Esophagus squamous epithelium (tissue), 5 donors: Measurements from ENCODE around the gene PROSER2. TPM values are rescaled to one million over a fixed set of nuclear protein-coding genes. Genes with fewer than 3 reads are reported as not detected.
A peak's percentile ranks its signal among the peaks of the same experiment; 100 is the strongest.

ENCODE experiments used
- DNase-seq: peaks from one replicate; lab custom pipeline; 2025; lab: John Stamatoyannopoulos, UW
- H3K27ac ChIP-seq, 4 donors: fragments of 200-600 bp; sonication (generic); one replicate each; pipeline ENCODE4 v1.5.1; 2016 to 2019; ENCODE audit warnings: mild to moderate bottlenecking in 1 of 4
- H3K27me3 ChIP-seq, 4 donors: fragments of 200-600 bp; sonication (generic); 1 replicate in 3 of 4; 2 replicates in 1 of 4; pipeline versions ENCODE4 v1.5.1 to v1.6.0; 2017 to 2021; ENCODE audit warnings: antibody characterized with exemption in 1 of 4
- H3K36me3 ChIP-seq, 3 donors: fragments of 200-600 bp; sonication (generic); one replicate each; pipeline ENCODE4 v1.5.1; 2016 to 2019
- H3K4me1 ChIP-seq, 3 donors: fragments of 200-600 bp; sonication (generic); one replicate each; pipeline ENCODE4 v1.5.1; 2017 to 2019
- H3K4me3 ChIP-seq, 4 donors: fragments of 200-600 bp; sonication (generic); 1 replicate in 3 of 4; 2 replicates in 1 of 4; pipeline ENCODE4 v1.5.1; 2016 to 2019; ENCODE audit warnings: mild to moderate bottlenecking in 2 of 4, moderate library complexity in 1 of 4
- H3K9me3 ChIP-seq, 3 donors: fragments of 200-600 bp; sonication (generic); one replicate each; pipeline ENCODE4 v1.5.1; 2016 to 2019
- POLR2A ChIP-seq, 4 donors: fragments of 450-650 bp; IDR thresholded peaks; one replicate each; pipeline ENCODE4 v1.6.1; 2017; ENCODE audit warnings: antibody characterized with exemption in 4 of 4, mild to moderate bottlenecking in 4 of 4, moderate library complexity in 3 of 4
- WGBS, 2 donors: methylation state at CpG; one replicate each; pipeline ENCODE4 v1.1.5; 2018; 5-methylcytosine and 5-hydroxymethylcytosine counted together
- intact Hi-C: fragments of 100-400 bp; cut with DNase I; formaldehyde crosslinking; loops from one replicate; pipeline ENCODE4 v1.15.0; 2022
- total RNA-seq, 4 donors: library from RNA; depleted of rRNA; stranded (reverse); fragments of >200 nt; gene quantifications; one replicate each; pipeline ENCODE4 v1.1.0, GENCODE V29; 2016
- TF ChIP-seq, protein P1 (sequence below), 6 experiments: fragments of 450-650 bp in 4 of 6; fragments of 200-600 bp in 2 of 6; sonication (generic) in 2 of 6; IDR thresholded peaks; one replicate each; pipeline ENCODE4 v1.5.1; 2016 to 2019; ENCODE audit warnings: antibody characterized with exemption in 6 of 6, mild to moderate bottlenecking in 4 of 6, moderate library complexity in 4 of 6
- donor health status: DM: yes; HTN: yes; CAD: no.

The PROSER2 gene
- total RNA-seq, 4 donors from 2014 or later = 6.4 to 15.5 (median 11.1) TPM

DNA sequence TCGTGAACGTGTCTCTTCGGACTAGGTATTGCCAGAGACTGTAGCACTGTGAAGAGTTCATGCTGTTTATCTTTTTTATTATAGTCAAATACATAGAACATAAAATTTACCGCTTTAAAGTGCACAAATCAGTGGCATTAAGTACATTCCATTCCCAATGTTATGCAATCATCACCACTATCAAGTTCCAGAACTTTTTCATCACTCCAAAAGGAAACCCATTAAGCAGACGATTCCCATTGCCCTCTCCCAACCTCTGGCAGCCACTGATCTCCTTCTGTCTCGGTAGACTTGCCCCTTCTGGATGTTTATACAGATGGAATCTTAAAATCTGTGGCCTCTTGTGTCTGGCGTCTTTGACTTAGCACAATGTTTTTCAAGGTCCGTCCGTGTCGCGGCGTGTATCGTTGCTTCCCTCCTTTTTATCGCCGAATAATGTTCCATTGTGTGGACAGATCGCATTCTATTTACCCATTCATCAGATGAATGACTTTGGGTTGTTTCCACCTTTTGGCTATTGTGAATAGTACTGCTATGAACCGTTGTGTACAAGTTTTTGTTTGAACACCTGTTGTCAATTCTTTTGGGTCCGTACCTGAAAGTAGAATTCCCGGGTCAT lies 2.7 kb downstream of the PROSER2 start:
- H3K9me3 ChIP-seq = no peaks in the 10 kb centered on the region
- 76 to 81% methylated on average over 19 of the region's 19 CpGs for WGBS, 2 donors
- H3K4me3 ChIP-seq = peak overlapping the region in 1 of 4 donors; percentile 98
- no peak overlapping the region for H3K27ac ChIP-seq
- intact Hi-C loops = no loop called here
- H3K27me3 ChIP-seq = peaks cover 0 to 12% (median 0%) of the 10 kb centered on the region in 4 donors
- H3K36me3 ChIP-seq = no peaks in the 10 kb centered on the region
- DNase-seq = no peak
- peaks cover 3 to 56% (median 11%) of the 10 kb centered on the region in 3 donors for H3K4me1 ChIP-seq
- TF ChIP-seq POLR2A (IDR thresholded peaks at IDR 0.05) = no peak
- TF ChIP-seq, protein P1, sequence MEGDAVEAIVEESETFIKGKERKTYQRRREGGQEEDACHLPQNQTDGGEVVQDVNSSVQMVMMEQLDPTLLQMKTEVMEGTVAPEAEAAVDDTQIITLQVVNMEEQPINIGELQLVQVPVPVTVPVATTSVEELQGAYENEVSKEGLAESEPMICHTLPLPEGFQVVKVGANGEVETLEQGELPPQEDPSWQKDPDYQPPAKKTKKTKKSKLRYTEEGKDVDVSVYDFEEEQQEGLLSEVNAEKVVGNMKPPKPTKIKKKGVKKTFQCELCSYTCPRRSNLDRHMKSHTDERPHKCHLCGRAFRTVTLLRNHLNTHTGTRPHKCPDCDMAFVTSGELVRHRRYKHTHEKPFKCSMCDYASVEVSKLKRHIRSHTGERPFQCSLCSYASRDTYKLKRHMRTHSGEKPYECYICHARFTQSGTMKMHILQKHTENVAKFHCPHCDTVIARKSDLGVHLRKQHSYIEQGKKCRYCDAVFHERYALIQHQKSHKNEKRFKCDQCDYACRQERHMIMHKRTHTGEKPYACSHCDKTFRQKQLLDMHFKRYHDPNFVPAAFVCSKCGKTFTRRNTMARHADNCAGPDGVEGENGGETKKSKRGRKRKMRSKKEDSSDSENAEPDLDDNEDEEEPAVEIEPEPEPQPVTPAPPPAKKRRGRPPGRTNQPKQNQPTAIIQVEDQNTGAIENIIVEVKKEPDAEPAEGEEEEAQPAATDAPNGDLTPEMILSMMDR (IDR thresholded peaks at IDR 0.05) = no peak

DNA sequence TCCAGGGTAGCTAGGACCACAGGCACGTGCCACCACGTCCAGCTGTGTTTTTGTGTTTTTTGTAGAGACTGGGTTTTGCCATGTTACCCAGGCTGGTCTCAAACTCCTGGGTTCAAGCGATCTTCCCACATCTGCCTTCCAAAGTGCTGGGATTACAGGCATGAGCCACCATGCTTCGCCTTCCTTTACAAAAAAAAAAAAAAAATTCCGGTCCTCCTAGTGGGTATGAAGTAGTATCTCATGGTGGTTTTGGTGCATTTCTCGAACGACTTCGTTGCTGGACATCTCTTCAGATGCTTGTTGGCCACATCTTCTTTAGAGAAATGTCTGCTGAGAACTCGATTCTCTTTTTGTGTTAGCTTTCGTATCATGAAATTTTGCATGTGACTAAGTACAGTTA lies 3.9 kb downstream of the PROSER2 start:
- Histone ChIP-seq H3K9me3 (no peaks in the 10 kb centered on the region), H3K4me1 (peaks cover 3 to 65% (median 11%) of the 10 kb centered on the region in 3 donors), H3K27ac (no peak overlapping the region), H3K36me3 (no peaks in the 10 kb centered on the region), H3K4me3 (no peak overlapping the region), H3K27me3 (peaks cover 0 to 12% (median 0%) of the 10 kb centered on the region in 4 donors)
- TF ChIP-seq, protein P1 (IDR thresholded peaks at IDR 0.05) = no peak
- TF ChIP-seq POLR2A (IDR thresholded peaks at IDR 0.05) = no peak
- WGBS, 2 donors = 88 to 93% methylated on average over 9 to 10 of the region's 10 CpGs
- DNase-seq = no peak
- intact Hi-C loops = no loop called here

DNA sequence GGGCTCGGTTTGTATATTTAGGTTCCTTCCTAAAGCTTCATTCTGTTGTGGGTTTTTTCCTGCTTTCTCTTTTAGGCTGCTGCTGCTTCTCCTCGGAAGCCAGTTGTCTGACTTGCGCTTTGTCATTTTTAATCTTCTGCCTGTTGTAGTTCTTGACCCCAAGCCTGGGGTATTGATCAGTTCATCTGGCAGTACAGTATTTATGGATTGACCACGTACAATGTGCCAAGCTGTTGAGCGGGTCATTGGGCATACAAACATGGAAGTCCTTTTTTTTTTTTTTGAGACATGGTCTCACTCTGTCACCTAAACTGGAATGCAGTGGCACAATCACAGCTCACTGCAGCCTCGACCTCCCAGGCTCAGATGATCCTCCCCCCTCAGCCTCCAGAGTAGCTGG lies 4.3 kb downstream of the PROSER2 start:
- DNase-seq = no peak
- no peak overlapping the region for H3K27ac ChIP-seq
- H3K4me1 ChIP-seq = peaks cover 3 to 66% (median 11%) of the 10 kb centered on the region in 3 donors
- intact Hi-C loops = no loop called here
- H3K27me3 ChIP-seq = peaks cover 0 to 12% (median 0%) of the 10 kb centered on the region in 4 donors
- no peaks in the 10 kb centered on the region for H3K36me3 ChIP-seq
- TF ChIP-seq POLR2A (IDR thresholded peaks at IDR 0.05) = no peak
- TF ChIP-seq, protein P1 (IDR thresholded peaks at IDR 0.05) = no peak
- no peak overlapping the region for H3K4me3 ChIP-seq
- H3K9me3 ChIP-seq = no peaks in the 10 kb centered on the region
- 84 to 92% methylated on average over 6 of the region's 6 CpGs for WGBS, 2 donors

DNA sequence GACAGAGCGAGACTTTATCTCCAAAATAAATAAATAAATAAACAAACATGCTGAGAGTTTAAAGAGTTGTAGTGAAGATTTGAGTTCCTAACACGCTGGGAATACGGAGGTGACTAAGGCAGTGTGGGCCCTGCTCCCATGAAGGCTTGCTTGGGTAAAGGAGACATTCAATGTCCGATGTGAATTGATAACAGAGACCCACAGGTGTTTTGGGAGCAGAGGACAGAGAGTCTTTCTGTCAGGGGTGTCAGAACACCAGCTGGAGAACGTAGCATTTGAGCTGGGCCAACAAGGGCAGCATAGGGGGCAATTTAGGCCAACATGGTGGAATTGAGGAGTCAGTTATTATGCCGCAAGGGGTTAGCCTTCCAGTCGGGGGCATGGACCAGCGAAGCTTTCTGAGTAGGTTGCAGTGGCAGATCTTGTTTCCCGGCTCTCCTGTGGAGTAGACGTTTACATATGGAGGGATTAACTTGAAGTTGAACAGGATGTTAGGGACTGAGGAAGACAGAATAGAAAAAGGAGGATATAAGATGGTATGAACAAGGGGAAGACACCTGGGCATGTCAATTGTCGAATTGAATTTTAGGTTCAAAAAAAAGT lies 5.6 kb downstream of the PROSER2 start:
- Histone ChIP-seq H3K4me3 (no peak overlapping the region), H3K4me1 (peaks cover 0 to 58% (median 9%) of the 10 kb centered on the region in 3 donors), H3K9me3 (no peaks in the 10 kb centered on the region), H3K27ac (no peak overlapping the region), H3K36me3 (no peaks in the 10 kb centered on the region), H3K27me3 (peaks cover 0 to 3% (median 0%) of the 10 kb centered on the region in 4 donors)
- no peak for TF ChIP-seq POLR2A (IDR thresholded peaks at IDR 0.05)
- TF ChIP-seq, protein P1 (IDR thresholded peaks at IDR 0.05) = no peak
- intact Hi-C loops = no loop called here
- no peak for DNase-seq
- WGBS, 2 donors = 76 to 80% methylated on average over 11 of the region's 11 CpGs

DNA sequence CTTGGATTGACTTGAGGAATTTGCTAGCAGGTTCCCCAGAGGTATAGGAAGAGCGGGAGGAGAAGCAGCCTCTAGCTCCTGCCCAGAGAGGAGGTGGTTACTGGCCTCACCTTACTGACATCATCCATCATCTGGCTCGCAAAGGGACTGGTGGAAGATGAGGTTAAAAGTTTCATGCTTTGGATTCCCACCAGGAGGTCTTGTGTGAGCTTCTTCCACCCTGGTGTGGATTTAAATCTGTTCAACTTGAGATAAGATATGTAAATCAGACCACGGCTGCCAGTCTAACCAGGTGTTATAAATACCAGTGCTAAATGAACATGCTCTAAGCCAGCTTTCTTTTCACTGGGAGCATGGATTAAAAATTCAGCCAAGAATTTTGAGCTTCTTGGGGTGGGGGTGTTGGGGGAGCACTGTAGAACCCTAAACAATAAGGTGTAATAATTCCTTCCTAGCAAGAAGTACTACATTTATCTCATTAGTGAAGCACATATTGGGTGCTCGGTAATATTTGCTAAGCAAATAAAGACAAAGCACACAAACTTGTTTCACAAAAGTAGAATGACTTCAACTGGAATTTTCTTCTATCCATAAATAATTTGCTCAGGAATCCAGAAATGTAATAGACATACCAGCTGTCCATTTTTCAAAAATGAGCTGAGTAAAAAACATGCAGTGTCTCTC lies 7.8 kb downstream of the PROSER2 start:
- no peak for DNase-seq
- TF ChIP-seq POLR2A (IDR thresholded peaks at IDR 0.05) = no peak
- Histone ChIP-seq H3K27me3 (no peaks in the 10 kb centered on the region), H3K4me1 (peaks cover 0 to 43% (median 0%) of the 10 kb centered on the region in 3 donors), H3K36me3 (no peaks in the 10 kb centered on the region), H3K9me3 (no peaks in the 10 kb centered on the region), H3K4me3 (no peak overlapping the region), H3K27ac (peak overlapping the region; percentile 7 to 65 (median 38))
- 34 to 59% methylated on average over 4 of the region's 4 CpGs for WGBS, 2 donors
- intact Hi-C loops = no loop called here
